IMR-90 (cell line): ENCODE data around the gene PDE11A. TPM values are rescaled to one million over a fixed set of nuclear protein-coding genes. Genes with fewer than 3 reads are reported as not detected.
"Not testable (repeated sequence)": the region's sequence is repeated elsewhere in the genome, so short reads cannot be mapped to it uniquely, and the experiment has no call there.

Source experiments
- ATAC-seq: fragments of 200-7000 bp; cut with Tn5 transposase; 2 replicates; pipeline ENCODE4 v1.9.1; 2020; ENCODE audit warnings: low read depth, mild to moderate bottlenecking, moderate library complexity
- BruUV-seq: library from RNA; stranded (reverse); fragments of 400-500 nt; replicated peaks from 2 replicates; lab custom pipeline; 2021; lab: Mats Ljungman, UMichigan
- CTCF ChIA-PET: fragments of 300-600 bp; formaldehyde crosslinking; extraction: SDS; loops from one replicate; lab custom pipeline; 2021; ENCODE audit warnings: antibody characterized with exemption; lab: Yijun Ruan, JAX
- POLR2A ChIA-PET: fragments of 300-600 bp; sonication (Branson Sonifier 250); formaldehyde crosslinking; loops from one replicate; lab custom pipeline; 2022; ENCODE audit warnings: antibody characterized with exemption; ENCODE audit not compliant: unreplicated experiment; lab: Charles Lee
- DNase-seq: peaks from one replicate; pipeline ENCODE4 v3.0.0; 2013
- H2AFZ ChIP-seq: replicated peaks from 2 replicates; pipeline ENCODE3; 2013; ENCODE audit warnings: low read length, mild to moderate bottlenecking; ENCODE audit not compliant: poor library complexity
- H2AK5ac ChIP-seq: 2 replicates; pipeline ENCODE4 v1.6.1; 2013; ENCODE audit warnings: low read depth, low read length, inconsistent platforms
- H2AK9ac ChIP-seq: replicated peaks from 2 replicates; pipeline ENCODE3; 2013; ENCODE audit warnings: mild to moderate bottlenecking, low read depth, low read length, moderate library complexity; ENCODE audit not compliant: poor library complexity
- H2BK120ac ChIP-seq: 2 replicates; pipeline ENCODE4 v1.6.1; 2013; ENCODE audit warnings: low read depth, low read length, inconsistent platforms
- H2BK15ac ChIP-seq: 3 replicates; pipeline ENCODE4 v1.6.1; 2013; ENCODE audit warnings: low read depth, low read length, inconsistent platforms
- H2BK20ac ChIP-seq: 2 replicates; pipeline ENCODE4 v1.6.1; 2013; ENCODE audit warnings: low read depth, mild to moderate bottlenecking, inconsistent platforms, low read length, moderate library complexity
- H2BK5ac ChIP-seq: 2 replicates; pipeline ENCODE4 v1.6.1; 2013; ENCODE audit warnings: mild to moderate bottlenecking, low read depth, low read length, inconsistent platforms; ENCODE audit not compliant: poor library complexity, severe bottlenecking
- H3K14ac ChIP-seq: replicated peaks from 2 replicates; pipeline ENCODE4 v1.6.1; 2013; ENCODE audit warnings: low read depth, low read length, inconsistent platforms
- H3K18ac ChIP-seq: 2 replicates; pipeline ENCODE4 v1.6.1; 2013; ENCODE audit warnings: low read depth, low read length, control low read depth
- H3K23ac ChIP-seq: 2 replicates; pipeline ENCODE4 v1.6.1; 2013; ENCODE audit warnings: low read depth, low read length, inconsistent platforms
- H3K27ac ChIP-seq: 2 replicates; pipeline ENCODE4 v1.5.1; 2013; ENCODE audit warnings: mild to moderate bottlenecking, control low read depth, low read length; ENCODE audit not compliant: insufficient read depth
- H3K27me3 ChIP-seq: 2 replicates; pipeline ENCODE4 v1.6.1; 2013; ENCODE audit warnings: low read length; ENCODE audit not compliant: control insufficient read depth, insufficient read depth
- H3K36me3 ChIP-seq: 2 replicates; pipeline ENCODE4 v1.6.1; 2013; ENCODE audit warnings: low read length, mixed read lengths; ENCODE audit not compliant: control insufficient read depth, insufficient read depth
- H3K4ac ChIP-seq: 2 replicates; pipeline ENCODE4 v1.6.1; 2013; ENCODE audit warnings: low read depth, low read length, inconsistent platforms
- H3K4me1 ChIP-seq: 2 replicates; pipeline ENCODE4 v1.6.1; 2013; ENCODE audit warnings: low read length, mixed read lengths; ENCODE audit not compliant: control insufficient read depth, insufficient read depth
- H3K4me2 ChIP-seq: 2 replicates; pipeline ENCODE4 v1.6.1; 2013; ENCODE audit warnings: low read depth, mild to moderate bottlenecking, control low read depth, low read length, moderate library complexity
- H3K4me3 ChIP-seq: 2 replicates; pipeline ENCODE4 v1.5.1; 2013; ENCODE audit warnings: low read depth, mild to moderate bottlenecking, control low read depth, low read length, moderate library complexity; ENCODE audit not compliant: insufficient read depth
- H3K56ac ChIP-seq: 2 replicates; pipeline ENCODE4 v1.6.1; 2013; ENCODE audit warnings: low read length, inconsistent platforms; ENCODE audit not compliant: insufficient read depth; ENCODE audit errors: extremely low read depth
- H3K79me1 ChIP-seq, 2 experiments: 2 replicates each; pipeline ENCODE4 v1.6.1; 2013; ENCODE audit warnings: low read length in 2 of 2, inconsistent platforms in 1 of 2, low read depth in 1 of 2
- H3K9ac ChIP-seq: 2 replicates; pipeline ENCODE4 v1.6.1; 2013; ENCODE audit warnings: low read depth, low read length, control low read depth
- H3K9me1 ChIP-seq: 2 replicates; pipeline ENCODE4 v1.6.1; 2013; ENCODE audit warnings: low read length, inconsistent platforms; ENCODE audit not compliant: insufficient read depth
- H3K9me3 ChIP-seq: 2 replicates; pipeline ENCODE4 v1.6.1; 2013; ENCODE audit warnings: low read length; ENCODE audit not compliant: control insufficient read depth, insufficient read depth
- H4K20me1 ChIP-seq: 2 replicates; pipeline ENCODE4 v1.6.1; 2013; ENCODE audit warnings: low read length, inconsistent platforms; ENCODE audit not compliant: insufficient read depth
- H4K5ac ChIP-seq: 2 replicates; pipeline ENCODE4 v1.6.1; 2013; ENCODE audit warnings: mild to moderate bottlenecking, low read depth, low read length, control low read depth
- H4K8ac ChIP-seq, 2 experiments: 2 replicates each; pipeline ENCODE4 v1.6.1; 2013; ENCODE audit warnings: low read depth in 2 of 2, low read length in 2 of 2, control low read depth in 1 of 2, inconsistent platforms in 1 of 2
- H4K91ac ChIP-seq: 2 replicates; pipeline ENCODE4 v1.6.1; 2013; ENCODE audit warnings: low read depth, low read length, inconsistent platforms; ENCODE audit not compliant: insufficient read depth
- WGBS, 2 experiments: methylation state at CpG; one replicate each; pipeline versions ENCODE4 v1.1.5 to v1.1.7; 2013; ENCODE audit warnings: missing lambda C conversion rate in 2 of 2; ENCODE audit not compliant: insufficient read length in 1 of 2; ENCODE audit errors: extremely low coverage in 2 of 2; 5-methylcytosine and 5-hydroxymethylcytosine counted together
- dilution Hi-C: fragments of 300-500 bp; cut with HindIII; formaldehyde crosslinking; loops from one replicate; pipeline ENCODE4 v1.14.3; 2018; ENCODE audit warnings: low sequenced_read_pairs; ENCODE audit not compliant: unreplicated experiment
- in situ Hi-C: fragments of 300-500 bp; cut with MboI; formaldehyde crosslinking; loops from 3 replicates; pipeline ENCODE4 v1.14.3; 2019; ENCODE audit warnings: low sequenced_read_pairs, inconsistent platforms, mixed read lengths
- intact Hi-C: fragments of 100-400 bp; cut with micrococcal nuclease; formaldehyde crosslinking; loops from 2 replicates; pipeline ENCODE4 v1.10.0; 2022
- polyA plus RNA-seq, 3 experiments: library from polyadenylated mRNA; depleted of rRNA; stranded (reverse); fragments of >200 nt; gene quantifications; 2 replicates each; pipeline ENCODE4 v1.2.3, GENCODE V29; 2012; ENCODE audit warnings: low replicate concordance in 1 of 3
- total RNA-seq: library from RNA; depleted of rRNA; stranded (reverse); fragments of >200 nt; gene quantifications from 2 replicates; pipeline ENCODE4 v1.2.3, GENCODE V29; 2012

PDE11A gene
- total and polyA plus RNA-seq, 2 of the 4 experiments (the other 2 are of a cell fraction) = 0.21 to 0.72 TPM

- H3K9me1 ChIP-seq, H4K8ac ChIP-seq, H3K27me3 ChIP-seq, H3K18ac ChIP-seq, H3K36me3 ChIP-seq, H2BK20ac ChIP-seq, H2BK5ac ChIP-seq, ATAC-seq, DNase-seq, H3K4me3 ChIP-seq, dilution Hi-C loops, H4K5ac ChIP-seq, H3K9ac ChIP-seq, H2AK5ac ChIP-seq, H2BK15ac ChIP-seq, H4K20me1 ChIP-seq, H2BK120ac ChIP-seq, H3K27ac ChIP-seq, H3K9me3 ChIP-seq, H3K56ac ChIP-seq, BruUV-seq, in situ Hi-C loops, H3K14ac ChIP-seq, H2AK9ac ChIP-seq, POLR2A ChIA-PET, H3K23ac ChIP-seq, H3K4ac ChIP-seq, H3K4me1 ChIP-seq, CTCF ChIA-PET, H3K79me1 ChIP-seq, H4K91ac ChIP-seq, intact Hi-C loops, H3K4me2 ChIP-seq, H2AFZ ChIP-seq: not testable (repeated sequence)
- WGBS, 2 experiments = no CpG with 5 or more reads among the region's 14 CpGs
These were observed 128.0 kb downstream of the PDE11A start for GRCh38 chr2:177944530-177944929.
